GM12878 (cell line): Measurements from ENCODE around the gene CDKL2. TPM values are rescaled to one million over a fixed set of nuclear protein-coding genes. Genes with fewer than 3 reads are reported as not detected.

Source experiments
- BACH1 ChIP-seq: fragments of 450-650 bp; IDR thresholded peaks from 2 replicates; pipeline ENCODE4 v1.6.1; 2017; ENCODE audit warnings: mild to moderate bottlenecking, borderline replicate concordance
- BRCA1 ChIP-seq: IDR thresholded peaks from 2 replicates; pipeline ENCODE4 v1.6.1; 2011; ENCODE audit warnings: low read depth, low read length, improper control_type of control experiment
- CBX3 ChIP-seq: fragments of 200-600 bp; sonication (generic); IDR thresholded peaks from 2 replicates; pipeline ENCODE4 v1.6.1; 2016; ENCODE audit warnings: low read depth, borderline replicate concordance
- CBX5 ChIP-seq: sonication (generic); IDR thresholded peaks from 2 replicates; pipeline ENCODE4 v1.6.1; 2016; ENCODE audit warnings: low read depth, moderate library complexity, mild to moderate bottlenecking, inconsistent platforms
- CHD2 ChIP-seq: IDR thresholded peaks from 2 replicates; pipeline ENCODE4 v1.6.1; 2011; ENCODE audit warnings: low read depth, low read length, improper control_type of control experiment, borderline replicate concordance
- ESRRA ChIP-seq: IDR thresholded peaks from 2 replicates; pipeline ENCODE4 v1.6.1; 2012; ENCODE audit warnings: mild to moderate bottlenecking, low read length, improper control_type of control experiment
- ETV6 ChIP-seq, 2 experiments: fragments of 450-650 bp in 1 of 2; IDR thresholded peaks in 1 of 2; conservative IDR thresholded peaks in 1 of 2; 2 replicates each; pipeline ENCODE4 v1.6.1; 2014; ENCODE audit warnings: antibody characterized with exemption in 1 of 2, borderline replicate concordance in 1 of 2, low read depth in 1 of 2, mild to moderate bottlenecking in 1 of 2, moderate library complexity in 1 of 2
- EZH2 ChIP-seq: IDR thresholded peaks from 2 replicates; pipeline ENCODE4 v1.6.1; 2012; ENCODE audit warnings: low read depth, mild to moderate bottlenecking, control low read depth, inconsistent platforms, low read length, borderline replicate concordance; ENCODE audit not compliant: control insufficient read depth
- FOXK2 ChIP-seq: fragments of 450-650 bp; IDR thresholded peaks from 2 replicates; pipeline ENCODE4 v1.6.1; 2017; ENCODE audit warnings: mild to moderate bottlenecking, moderate library complexity
- GATAD2B ChIP-seq: fragments of 450-650 bp; conservative IDR thresholded peaks from 2 replicates; pipeline ENCODE4 v1.6.1; 2017; ENCODE audit warnings: low read depth, mild to moderate bottlenecking, moderate library complexity
- IRF5 ChIP-seq: fragments of 450-650 bp; IDR thresholded peaks from 2 replicates; pipeline ENCODE4 v1.6.1; 2017; ENCODE audit warnings: borderline replicate concordance
- JUND ChIP-seq: IDR thresholded peaks from 2 replicates; pipeline ENCODE4 v1.6.1; 2012; ENCODE audit warnings: low read depth, mild to moderate bottlenecking, low read length, improper control_type of control experiment, moderate library complexity
- KLF5 ChIP-seq: fragments of 450-650 bp; IDR thresholded peaks from 2 replicates; pipeline ENCODE4 v1.6.1; 2014; ENCODE audit warnings: mild to moderate bottlenecking; ENCODE audit not compliant: partially characterized antibody
- MEF2A ChIP-seq: IDR thresholded peaks from 2 replicates; pipeline ENCODE4 v1.6.1; 2011; ENCODE audit warnings: low read depth, mild to moderate bottlenecking, low read length, moderate library complexity; ENCODE audit not compliant: insufficient read depth
- MLLT1 ChIP-seq: fragments of 450-650 bp; IDR thresholded peaks from 2 replicates; pipeline ENCODE4 v1.6.1; 2016; ENCODE audit warnings: mild to moderate bottlenecking
- MXI1 ChIP-seq: fragments of 150-350 bp; IDR thresholded peaks from 2 replicates; pipeline ENCODE4 v1.6.1; 2011; ENCODE audit warnings: low read depth, mild to moderate bottlenecking, inconsistent platforms, low read length, improper control_type of control experiment
- NFXL1 ChIP-seq: fragments of 450-650 bp; IDR thresholded peaks from 2 replicates; pipeline ENCODE4 v1.6.1; 2017; ENCODE audit warnings: antibody characterized with exemption, mild to moderate bottlenecking, borderline replicate concordance
- POLR2A ChIP-seq: IDR thresholded peaks from 2 replicates; pipeline ENCODE4 v1.6.1; 2011; ENCODE audit warnings: low read depth, mild to moderate bottlenecking, low read length
- RB1 ChIP-seq: fragments of 450-650 bp; formaldehyde crosslinking; IDR thresholded peaks from 2 replicates; pipeline ENCODE4 v1.6.1; 2017; ENCODE audit warnings: mild to moderate bottlenecking, borderline replicate concordance
- SREBF1 ChIP-seq: IDR thresholded peaks from 2 replicates; pipeline ENCODE4 v1.6.1; 2012; ENCODE audit warnings: mild to moderate bottlenecking, low read length
- TAF1 ChIP-seq: IDR thresholded peaks from 2 replicates; pipeline ENCODE4 v1.6.1; 2011; ENCODE audit warnings: mild to moderate bottlenecking, low read depth, low read length, borderline replicate concordance
- TBL1XR1 ChIP-seq: IDR thresholded peaks from 2 replicates; pipeline ENCODE4 v1.6.1; 2012; ENCODE audit warnings: low read depth, low read length, improper control_type of control experiment
- TCF12 ChIP-seq: IDR thresholded peaks from 2 replicates; pipeline ENCODE4 v1.6.1; 2011; ENCODE audit warnings: low read depth, mild to moderate bottlenecking, low read length
- ZNF207 ChIP-seq: fragments of 450-650 bp; IDR thresholded peaks from 2 replicates; pipeline ENCODE4 v1.6.1; 2014; ENCODE audit warnings: antibody characterized with exemption, mild to moderate bottlenecking, borderline replicate concordance
- ZNF217 ChIP-seq: fragments of 450-650 bp; IDR thresholded peaks from 2 replicates; pipeline ENCODE4 v1.6.1; 2017; ENCODE audit warnings: antibody characterized with exemption, mild to moderate bottlenecking
- ZNF274 ChIP-seq: IDR thresholded peaks from one replicate; pipeline ENCODE4 v1.8.0; 2011; ENCODE audit not compliant: insufficient read length, insufficient read depth
- polyA plus RNA-seq, 11 experiments: library from polyadenylated mRNA; depleted of rRNA in 4 of 11; unstranded in 6 of 11; stranded (reverse) in 5 of 11; fragments of >200 nt; fragmentation: Nextera tagmentation in 4 of 11; fragmentation: Illumina TruSeq in 1 of 11; extraction: Ambion mirVana in 4 of 11; extraction: Trizol in 1 of 11; gene quantifications; 1 replicate in 1 of 11; 2 replicates in 10 of 11; pipeline versions ENCODE4 v1.2.1 to v1.2.3, GENCODE V29; 2011 to 2016; ENCODE audit warnings: inconsistent platforms in 2 of 11, missing spikeins in 2 of 11, low read depth in 1 of 11
- total RNA-seq, 4 experiments: library from RNA; depleted of rRNA in 3 of 4; stranded (reverse); fragments of >200 nt in 3 of 4; fragmentation: Illumina TruSeq in 1 of 4; extraction: Trizol in 1 of 4; gene quantifications; 2 replicates each; pipeline versions ENCODE4 v1.2.1 to v1.2.3, GENCODE V29; 2013 to 2021

CDKL2 gene
- total and polyA plus RNA-seq, 10 of the 15 experiments (the other 5 are each of a cell fraction or from before 2014, with no cell fraction given) = 0.05 to 0.24 (median 0.06) TPM; not detected in 7

GRCh38 chr4:75673027-75673958 is 43.0 kb upstream of the CDKL2 start, which contains the start of gene G3BP2 (continued):
- TF ChIP-seq EZH2 (no peak), BACH1 (peak; percentile 45; the same call in 1 of the 2 replicates), NFXL1 (no peak), JUND (0 out of 2 replicates have a peak, but pooled peaks have one; percentile 7), ZNF217 (no peak), MXI1 (peak; percentile 80; the same call in 1 of the 2 replicates), TBL1XR1 (no peak; the same call in 1 of the 2 replicates), BRCA1 (no peak), ETV6 (conservative IDR thresholded peaks at IDR 0.05 in 1 of 2, IDR thresholded peaks at IDR 0.05 in 1 of 2; ENCODE audit: borderline replicate concordance in 1 of 2, low read depth in 1 of 2) (peak in 1 of 2 experiments; percentile 31; a peak in 1 of 4 replicates), MEF2A (0 out of 2 replicates have a peak, but pooled peaks have one; percentile 4), CHD2 (peak; percentile 48; the same call in 1 of the 2 replicates), GATAD2B (no peak), CBX5 (0 out of 2 replicates have a peak, but pooled peaks have one; percentile 74), RB1 (no peak), CBX3 (no peak), MLLT1 (0 out of 2 replicates have a peak, but pooled peaks have one; percentile 33), SREBF1 (no peak), ZNF274 (no peak), KLF5 (peak; percentile 72), POLR2A (peak; percentile 98), FOXK2 (no peak), TCF12 (0 out of 2 replicates have a peak, but pooled peaks have one; percentile 7), IRF5 (no peak), TAF1 (peak; percentile 65), ESRRA (no peak), ZNF207 (no peak)
